GM21360 (cell line): ENCODE data around the gene AMZ1.

ENCODE experiments used
- ATAC-seq: cut with Tn5 transposase; IDR thresholded peaks from one replicate; pipeline ENCODE4 v1.9.1; 2021; ENCODE audit warnings: mild to moderate bottlenecking, moderate library complexity; ENCODE audit not compliant: unreplicated experiment

The AMZ1 gene, protein sequence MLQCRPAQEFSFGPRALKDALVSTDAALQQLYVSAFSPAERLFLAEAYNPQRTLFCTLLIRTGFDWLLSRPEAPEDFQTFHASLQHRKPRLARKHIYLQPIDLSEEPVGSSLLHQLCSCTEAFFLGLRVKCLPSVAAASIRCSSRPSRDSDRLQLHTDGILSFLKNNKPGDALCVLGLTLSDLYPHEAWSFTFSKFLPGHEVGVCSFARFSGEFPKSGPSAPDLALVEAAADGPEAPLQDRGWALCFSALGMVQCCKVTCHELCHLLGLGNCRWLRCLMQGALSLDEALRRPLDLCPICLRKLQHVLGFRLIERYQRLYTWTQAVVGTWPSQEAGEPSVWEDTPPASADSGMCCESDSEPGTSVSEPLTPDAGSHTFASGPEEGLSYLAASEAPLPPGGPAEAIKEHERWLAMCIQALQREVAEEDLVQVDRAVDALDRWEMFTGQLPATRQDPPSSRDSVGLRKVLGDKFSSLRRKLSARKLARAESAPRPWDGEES

DNA sequence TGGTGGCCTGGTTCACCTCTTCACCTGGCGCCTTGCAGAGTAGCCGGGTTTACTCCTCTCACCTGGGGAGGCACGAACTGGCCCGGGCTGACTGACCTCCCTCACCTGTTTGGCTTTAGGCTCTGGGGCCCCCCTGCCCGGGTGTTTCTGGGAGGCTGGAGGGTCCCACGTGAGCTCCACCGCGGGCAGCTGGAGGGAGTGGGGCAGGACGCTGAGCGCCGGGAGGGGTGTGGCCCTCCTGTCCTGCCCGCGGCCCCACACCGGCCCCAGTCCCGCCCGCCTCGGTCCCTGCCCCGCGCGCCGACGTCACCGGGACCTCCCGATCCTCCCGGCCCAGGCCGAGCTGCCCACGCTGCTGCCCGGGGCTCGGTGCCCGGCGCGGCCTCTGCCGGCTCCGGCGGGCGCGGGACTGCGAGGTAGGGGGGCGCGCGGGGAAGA is at the start of gene AMZ1:
AMZ1 (plus strand) TSS at position 322 of the 438 bp plus-strand sequence. CDS start 12,250 bp downstream, outside the sequence.
- ATAC-seq, result no peak

DNA sequence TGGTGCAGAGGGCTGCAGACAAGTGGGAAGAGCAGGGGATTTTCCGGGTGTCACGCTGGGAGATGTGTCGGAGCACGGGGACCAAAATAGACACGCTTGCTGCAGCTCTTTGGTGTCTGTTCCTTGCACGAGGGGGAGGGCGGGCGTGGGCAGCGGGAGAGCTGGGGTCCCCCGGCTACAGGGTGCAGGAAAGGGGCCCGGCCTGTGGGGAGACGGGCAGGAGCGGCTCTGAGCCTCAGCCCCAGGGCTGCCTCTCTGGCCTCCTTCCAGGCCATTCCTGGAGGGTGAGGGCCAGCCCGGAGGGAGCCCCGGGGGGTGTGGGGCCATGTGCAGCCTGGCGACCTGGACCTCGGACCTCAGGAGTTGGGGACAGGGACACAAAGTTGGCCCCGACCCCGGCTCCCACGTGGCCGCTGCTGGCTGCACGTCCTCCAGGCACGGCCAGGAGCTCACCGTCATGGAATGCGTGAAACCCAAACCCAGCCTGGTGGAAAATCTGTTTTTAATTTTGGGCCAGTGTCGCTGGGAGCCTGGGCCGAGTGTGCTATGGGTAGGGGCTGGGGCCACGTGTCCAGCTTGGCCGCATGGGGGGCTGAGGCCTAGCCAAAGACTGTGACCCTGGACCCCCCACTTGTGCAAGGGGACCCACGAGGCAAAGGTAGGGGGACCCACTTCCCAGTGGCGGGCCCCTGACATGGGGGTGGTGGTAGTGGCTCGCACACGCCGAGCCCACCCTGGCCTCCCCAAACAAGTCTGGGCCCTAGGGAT is 49.6 kb upstream of the AMZ1 start:
- ATAC-seq, result no peak

DNA sequence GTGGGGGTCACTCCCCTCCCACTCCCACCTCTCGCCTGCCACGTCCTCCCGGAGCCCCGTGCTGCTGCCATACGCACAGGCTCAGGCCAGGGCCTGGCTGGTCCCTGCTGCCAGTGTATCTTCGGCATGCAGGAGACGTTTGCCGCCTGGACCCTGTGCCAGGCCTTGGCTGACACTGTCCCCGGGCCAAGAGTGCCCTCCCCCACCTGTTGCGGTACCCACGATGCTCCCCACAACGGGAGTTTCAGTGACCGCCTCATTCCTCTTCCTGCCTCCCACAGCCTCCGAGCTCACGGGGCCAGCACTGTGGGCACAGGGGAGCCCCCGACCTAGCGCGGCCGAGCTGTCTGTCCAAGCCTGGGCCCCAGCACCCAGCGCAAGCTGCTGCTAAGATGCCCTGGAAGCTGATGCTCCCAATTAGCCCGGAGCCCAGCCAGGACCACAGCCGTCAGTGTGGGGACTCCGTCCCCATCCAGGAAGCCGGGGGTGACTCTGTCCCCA is 48.8 kb upstream of the AMZ1 start:
- ATAC-seq, result no peak

DNA sequence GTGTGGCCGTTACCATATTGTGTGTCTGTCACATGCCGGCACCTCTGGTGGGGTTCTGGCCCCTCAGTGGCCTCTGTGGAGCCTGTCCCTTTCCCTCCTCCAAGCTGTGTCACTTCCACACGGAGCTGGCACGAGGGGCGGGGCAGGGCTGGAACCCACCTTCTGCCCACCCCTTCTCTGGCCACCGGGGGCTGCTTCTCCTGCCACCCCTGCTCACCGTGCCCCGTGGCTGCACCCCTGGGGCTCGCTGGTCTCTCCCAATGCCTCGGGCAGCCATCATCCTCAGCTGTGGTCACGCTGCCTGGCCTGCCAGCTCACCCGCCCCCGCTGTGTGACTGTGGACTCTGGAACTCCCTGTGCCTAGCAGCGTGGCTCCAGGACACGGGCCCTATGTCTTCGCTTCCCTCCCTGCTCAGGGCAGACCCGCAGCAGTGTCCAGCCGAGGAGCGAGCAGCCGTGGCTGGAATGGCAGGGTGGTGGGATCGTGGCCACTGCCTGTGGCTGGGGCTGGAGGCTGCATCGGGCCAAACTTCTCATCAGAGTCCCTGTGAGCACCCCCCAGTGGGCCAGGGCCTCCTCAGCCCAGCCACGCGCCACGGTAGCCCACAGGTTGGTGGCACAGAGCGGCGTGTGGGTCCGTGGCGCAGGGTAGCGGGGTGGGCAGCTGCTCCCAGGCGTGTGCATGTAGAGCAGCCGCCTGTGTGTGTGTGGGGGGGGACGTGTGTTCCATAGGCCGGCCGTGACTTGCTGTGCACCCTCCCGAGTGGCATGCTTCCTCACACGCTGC is 48.1 kb upstream of the AMZ1 start:
- no peak for ATAC-seq

DNA sequence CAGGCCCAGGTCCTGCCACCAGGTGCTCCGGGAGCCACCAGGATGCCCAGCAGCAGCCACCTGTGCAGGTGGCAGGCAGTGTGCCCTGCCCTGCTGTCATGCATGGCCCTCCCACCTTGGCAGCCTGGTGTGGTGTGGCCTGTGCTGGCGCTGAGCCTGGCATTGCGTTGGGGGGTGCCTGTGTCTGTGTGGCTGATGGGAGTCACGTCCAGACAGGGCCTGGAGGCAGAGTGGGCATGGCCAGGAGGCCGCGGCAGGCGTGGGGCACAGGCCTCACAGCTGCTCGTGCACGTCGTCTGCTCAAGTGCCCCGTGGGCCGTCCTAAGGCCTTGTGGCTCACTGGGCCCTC is 47.5 kb upstream of the AMZ1 start:
- no peak for ATAC-seq

DNA sequence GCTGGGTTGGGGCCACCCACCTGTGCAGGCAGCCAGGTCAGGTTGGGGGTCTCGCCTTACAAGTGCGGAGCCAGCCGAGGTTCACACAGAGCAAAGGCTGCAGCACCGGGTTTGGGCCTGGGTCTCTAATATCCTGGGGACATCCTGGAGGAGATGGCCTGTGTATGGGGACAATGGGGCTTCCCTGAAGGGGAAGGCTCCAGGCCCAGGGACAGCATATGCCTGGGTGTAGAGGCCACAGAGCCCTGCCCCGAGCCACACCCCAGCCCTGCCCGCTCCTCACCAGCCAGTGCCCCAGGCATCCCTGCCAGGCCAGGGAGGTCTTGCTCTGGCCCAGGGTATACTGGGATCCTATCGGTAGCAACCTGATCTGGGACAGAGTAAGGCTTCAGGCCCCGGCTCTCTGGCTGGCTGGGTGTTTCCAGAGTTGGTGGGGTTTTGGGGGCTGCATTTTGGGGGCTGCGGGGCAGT is 47.1 kb upstream of the AMZ1 start:
- no peak for ATAC-seq

DNA sequence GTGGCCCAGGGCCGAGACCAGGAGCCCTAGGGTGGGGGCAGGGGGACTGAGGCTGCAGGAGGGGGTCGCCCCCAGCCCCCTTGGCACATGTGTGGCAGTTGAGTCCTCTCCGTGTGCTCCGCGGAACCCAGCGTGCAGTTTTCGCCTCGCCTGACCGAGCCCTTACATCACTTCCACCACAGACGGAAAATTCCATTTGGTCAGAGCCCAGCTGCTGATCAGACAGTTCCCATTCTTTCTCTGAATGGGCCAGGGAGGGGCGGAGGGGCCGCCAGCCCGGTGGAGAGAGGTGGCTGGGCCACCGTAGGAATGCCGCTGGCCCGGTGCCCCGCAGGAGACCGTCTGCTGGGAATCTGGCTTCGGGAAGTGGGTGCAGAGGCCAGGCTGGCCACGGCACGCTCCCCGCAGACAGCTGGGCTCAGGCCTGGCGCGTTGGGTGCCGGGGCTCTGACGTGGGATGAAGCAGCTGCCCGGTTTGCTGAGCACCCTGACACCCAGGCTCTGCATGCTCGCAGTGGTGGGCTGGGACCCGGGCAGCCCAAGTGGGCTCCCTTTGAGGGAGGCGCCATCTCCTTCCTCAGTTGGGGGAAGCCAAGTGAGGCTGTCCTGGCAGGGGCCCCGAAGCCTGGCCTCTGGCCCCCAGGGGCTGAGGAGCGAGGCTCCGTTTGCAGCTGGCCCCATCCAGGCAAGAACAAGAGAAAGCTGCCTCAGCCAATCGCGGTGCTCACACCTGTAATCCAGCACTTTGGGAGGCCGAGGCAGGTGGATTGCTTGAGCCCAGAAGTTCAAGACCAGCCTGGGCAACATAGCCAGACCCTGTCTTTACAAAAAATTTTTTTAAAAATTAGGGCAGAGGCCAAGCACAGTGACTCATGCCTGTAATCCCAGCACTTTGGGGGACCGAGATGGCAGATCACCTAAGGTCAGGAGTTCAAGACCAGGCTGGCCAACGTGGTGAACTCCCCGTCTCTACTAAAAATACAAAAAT is 46.3 kb upstream of the AMZ1 start:
- ATAC-seq, result no peak

DNA sequence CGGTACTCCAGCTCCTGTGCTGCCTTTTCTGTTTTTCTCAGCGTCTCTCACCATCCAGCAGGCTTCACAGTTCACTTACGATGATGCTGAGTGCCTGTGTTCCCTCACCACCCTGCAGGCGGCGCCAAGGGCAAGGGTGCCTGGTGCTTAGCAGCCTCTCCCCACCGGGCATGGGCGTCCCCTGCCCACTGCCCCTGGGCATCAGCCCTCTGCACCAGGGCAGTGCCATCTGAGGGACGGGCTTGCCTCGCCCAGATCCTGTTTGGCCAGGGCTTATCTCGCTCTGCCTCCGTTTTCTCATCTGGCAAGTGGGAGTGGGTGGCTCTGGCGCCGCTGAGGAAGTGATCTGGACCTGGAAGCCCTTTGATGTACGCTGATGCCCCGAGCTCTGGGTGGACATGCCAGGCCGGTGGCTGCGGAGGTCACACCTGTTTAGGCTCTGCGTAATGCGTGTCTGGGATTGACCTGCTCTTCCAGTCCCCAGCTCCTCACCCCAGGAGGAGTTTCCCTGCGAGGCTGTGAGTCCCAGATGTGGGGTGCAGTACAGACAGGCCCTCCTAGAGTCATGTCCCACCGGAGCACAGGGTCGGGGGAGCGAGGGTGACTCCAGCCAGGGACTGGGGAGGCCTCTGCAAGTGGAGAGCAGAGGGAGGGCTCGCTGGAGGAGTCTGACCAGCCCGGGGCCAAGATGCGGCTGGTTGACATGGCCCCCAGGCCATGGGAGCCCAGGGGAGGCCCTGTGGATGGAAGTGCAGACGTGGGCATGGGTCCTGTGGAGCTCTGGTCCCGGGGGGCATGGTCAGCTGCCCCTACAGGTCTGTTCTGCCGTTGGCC is 44.4 kb upstream of the AMZ1 start:
- no peak for ATAC-seq

DNA sequence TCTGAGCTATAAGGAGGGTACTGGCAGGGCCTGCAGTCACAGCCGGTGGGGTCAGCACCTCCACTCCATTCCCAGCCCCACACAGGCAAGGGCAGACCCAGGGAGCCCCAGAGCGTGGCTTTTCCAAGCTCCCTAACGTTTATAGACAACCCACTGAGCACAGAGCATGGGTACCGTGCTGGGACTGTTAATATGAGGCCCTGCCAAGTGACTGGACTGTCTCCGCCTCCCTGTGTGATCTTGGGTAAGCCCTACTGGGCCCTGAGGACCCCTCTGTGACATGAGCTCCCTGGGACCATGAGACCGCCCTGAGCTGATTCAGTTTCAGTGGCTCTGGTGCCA is 43.8 kb upstream of the AMZ1 start:
- no peak for ATAC-seq

DNA sequence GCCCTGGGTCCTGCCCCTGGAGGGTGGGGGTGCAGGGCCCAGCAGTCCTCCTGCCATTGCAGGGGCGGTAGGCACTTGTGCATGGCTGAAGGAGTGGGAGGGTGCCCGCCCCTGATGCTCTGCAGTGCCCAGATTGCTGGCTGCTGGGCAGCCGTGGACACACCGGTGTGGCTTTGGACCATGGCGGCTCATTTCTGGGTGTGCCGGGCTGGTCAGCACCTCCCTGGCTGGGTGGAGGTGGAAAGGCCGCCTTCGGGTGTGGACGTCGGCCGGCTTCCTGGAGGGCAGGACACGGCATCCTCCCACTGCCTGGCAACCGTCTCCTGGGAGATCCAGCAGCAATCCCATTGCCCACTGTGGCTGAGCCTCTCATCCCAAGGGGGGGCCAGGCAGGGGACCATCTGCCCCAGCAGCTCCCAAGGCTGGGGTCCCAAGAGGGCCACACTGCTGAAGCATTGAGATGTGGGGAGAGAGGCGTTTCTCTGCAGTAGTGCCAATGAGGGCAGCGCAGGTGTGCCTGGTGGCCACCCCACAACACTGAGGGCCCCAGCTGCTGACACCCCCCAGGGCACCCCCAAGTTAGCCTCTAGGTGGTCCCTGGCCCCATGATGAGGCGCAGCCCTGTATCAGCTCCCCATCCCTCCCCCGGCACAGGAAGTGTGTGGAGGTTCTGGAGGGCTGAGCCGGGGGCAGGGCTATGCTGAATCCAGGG is 43.3 kb upstream of the AMZ1 start:
- ATAC-seq, result no peak

DNA sequence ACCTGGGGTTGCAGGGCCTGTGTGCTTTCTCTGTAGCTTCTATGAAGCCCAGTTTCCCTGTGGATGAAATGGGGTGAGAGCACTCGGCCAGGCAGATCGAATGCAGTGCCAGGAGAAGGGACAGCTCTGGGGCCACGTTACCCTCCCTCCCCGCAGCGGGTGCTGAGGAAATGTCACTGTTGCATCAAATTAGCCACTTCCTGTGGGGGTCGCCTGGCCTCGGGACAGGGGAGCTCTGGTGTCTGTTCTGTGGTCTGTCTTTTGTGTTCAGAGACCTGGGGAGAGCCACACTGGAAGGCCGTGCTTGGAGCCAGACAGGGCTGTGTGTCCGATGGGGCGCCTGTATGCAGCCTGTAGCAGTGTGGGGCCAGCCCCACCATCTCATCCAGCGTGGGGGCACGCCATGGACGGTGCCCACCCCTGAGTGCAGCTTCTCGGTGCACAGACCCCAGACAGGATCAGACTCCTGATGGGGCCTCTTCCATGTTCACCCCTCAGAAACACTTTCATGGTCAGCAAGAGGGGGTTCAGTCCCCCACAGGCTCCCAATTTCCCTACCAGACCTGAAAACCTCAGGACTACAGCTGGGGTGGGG is 42.6 kb upstream of the AMZ1 start:
- no peak for ATAC-seq

DNA sequence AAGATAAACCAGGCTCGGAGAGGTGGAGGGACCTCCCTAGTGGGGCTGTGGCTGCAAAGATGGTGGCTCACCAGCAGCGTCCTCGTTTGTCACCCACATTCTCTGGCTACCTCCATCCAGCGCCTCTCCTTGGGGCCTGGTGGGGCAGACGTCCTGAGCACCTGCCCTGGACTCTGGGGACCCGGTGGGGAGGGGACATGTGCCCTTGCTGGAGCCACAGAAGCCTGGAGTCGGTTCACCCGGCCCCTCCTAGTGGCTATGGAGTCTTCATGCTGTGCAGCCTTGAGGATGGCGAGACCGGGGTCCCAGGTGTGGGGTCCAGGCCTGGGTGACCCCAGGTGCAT is 41.7 kb upstream of the AMZ1 start:
- no peak for ATAC-seq

DNA sequence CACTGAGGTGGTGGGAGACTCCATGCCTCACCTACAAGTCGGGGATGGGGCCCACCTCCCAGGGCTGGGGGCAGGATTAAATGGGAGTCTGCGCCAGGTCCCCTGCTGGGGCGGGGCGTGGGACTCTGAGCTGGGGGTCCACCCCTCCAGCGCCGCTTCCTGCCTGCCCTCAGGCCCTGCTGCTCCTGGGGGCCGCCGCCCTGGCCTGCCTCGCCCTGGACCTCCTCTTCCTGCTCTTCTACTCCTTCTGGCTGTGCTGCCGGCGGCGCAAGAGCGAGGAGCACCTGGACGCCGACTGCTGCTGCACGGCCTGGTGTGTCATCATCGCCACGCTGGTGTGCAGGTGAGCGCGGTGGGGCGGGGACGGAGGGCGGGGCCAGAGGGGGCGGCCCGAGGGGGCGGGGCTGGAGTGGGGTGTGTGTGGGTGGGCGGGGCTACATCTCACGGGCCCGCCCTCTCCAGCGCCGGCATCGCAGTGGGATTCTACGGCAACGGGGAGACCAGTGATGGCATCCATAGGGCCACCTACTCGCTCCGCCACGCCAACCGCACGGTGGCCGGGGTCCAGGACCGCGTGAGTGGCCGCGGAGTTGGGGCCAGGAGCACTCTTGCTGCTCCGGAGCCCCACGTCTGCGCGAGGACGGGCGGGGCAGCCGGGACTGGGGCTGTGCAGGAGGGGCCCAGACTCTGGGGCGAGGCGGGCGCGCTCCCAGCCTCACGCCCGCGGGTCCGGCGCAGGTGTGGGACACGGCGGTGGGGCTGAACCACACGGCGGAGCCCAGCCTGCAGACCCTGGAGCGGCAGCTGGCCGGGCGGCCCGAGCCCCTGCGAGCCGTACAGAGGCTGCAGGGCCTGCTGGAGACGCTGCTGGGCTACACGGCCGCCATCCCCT is 41.1 kb upstream of the AMZ1 start:
- no peak for ATAC-seq

DNA sequence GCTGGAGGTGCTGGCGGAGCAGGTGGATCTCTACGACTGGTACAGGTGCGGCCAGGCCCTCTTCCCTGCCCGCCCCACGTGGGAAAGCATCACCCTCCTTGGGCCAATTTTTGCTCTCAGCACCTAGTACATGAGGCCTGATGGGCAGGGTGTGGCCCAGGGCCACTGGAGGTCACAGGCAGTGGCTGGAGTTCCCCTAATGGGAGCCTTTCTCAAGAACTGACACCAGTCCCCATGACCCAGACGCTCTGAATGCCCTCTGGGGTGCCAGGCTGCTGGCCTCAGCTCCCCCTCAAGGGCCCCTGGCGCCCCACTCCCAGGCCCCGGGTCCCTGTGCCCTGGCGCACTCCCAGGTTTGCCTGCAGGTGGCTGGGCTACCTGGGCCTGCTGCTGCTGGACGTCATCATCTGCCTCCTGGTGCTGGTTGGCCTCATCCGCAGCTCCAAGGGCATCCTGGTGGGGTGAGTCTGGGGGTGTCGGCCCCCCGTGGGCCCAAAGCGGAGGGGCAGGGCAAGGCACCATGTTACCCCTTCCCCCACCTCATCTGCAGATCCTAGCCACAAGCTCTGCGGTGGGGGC is 40.3 kb upstream of the AMZ1 start:
- no peak for ATAC-seq

DNA sequence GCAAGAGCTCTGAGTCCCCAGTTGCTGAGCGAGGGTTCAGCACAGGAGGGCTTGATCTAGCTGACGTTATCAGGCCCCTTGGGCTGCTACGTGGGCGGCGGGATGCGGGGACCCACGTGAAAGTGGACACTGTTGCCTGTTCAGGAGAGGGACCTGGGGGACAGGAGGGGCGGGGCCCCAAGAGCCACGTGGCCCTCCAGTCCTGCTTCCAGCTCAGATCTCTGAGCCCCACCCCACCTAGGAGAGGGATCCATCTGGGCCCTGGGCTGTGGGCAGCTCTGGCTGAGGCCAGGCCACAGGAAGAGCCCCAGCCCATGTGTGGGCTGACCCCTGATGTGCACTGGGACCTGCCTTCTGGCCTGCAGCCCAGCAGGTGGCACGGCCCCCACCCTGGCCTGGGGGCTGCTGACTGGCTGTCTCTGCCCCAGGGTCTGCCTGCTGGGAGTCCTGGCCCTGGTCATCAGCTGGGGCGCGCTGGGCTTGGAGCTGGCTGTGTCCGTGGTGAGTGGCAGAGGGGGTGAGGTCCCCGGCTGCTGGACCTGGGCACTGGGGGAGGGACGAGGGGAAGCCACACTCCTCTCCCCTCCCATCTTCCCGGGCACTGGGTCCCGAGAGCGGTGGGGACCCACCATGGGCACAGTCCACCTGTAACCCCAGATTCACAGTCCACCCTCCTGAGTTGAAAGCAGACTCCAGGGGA is 38.7 kb upstream of the AMZ1 start:
- no peak for ATAC-seq

DNA sequence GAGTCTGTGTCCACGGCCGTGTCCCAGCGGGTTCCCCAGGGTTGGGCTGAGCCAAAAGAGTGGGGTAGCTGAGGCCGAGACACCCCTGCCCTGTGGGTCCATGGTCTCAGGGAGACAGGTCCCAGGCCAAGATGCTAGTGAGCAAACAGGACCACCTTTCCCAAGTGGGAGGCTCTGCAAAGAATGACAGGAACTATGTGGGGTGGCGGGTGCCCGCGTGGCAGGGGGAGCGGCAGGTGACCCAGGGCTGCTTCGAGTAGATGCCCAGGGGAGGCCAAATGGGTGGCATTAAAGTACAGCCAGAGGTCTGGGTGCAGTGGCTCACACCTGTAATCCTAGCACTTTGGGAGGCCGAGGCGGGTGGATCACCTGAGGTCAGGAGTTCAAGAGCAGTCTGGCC is 38.0 kb upstream of the AMZ1 start:
- ATAC-seq, result no peak
